Keratinocyte (primary cell): ENCODE measurements around the gene ACADL.

Experiments
- CTCF ChIP-seq, 3 experiments: IDR thresholded peaks in 1 of 3; conservative IDR thresholded peaks in 1 of 3; optimal IDR thresholded peaks in 1 of 3; 2 replicates in 2 of 3; 3 replicates in 1 of 3; pipeline versions ENCODE3 to v1.5.1; 2011; ENCODE audit warnings: low read length in 3 of 3, mild to moderate bottlenecking in 3 of 3, moderate library complexity in 2 of 3, control low read depth in 1 of 3, inconsistent platforms in 1 of 3; ENCODE audit not compliant: insufficient read depth in 2 of 3; ENCODE audit errors: extremely low read depth in 1 of 3
- EZH2 ChIP-seq: IDR thresholded peaks from one replicate; pipeline ENCODE4 v1.6.1; 2012; ENCODE audit warnings: inconsistent platforms, mild to moderate bottlenecking, low read length, moderate library complexity

DNA sequence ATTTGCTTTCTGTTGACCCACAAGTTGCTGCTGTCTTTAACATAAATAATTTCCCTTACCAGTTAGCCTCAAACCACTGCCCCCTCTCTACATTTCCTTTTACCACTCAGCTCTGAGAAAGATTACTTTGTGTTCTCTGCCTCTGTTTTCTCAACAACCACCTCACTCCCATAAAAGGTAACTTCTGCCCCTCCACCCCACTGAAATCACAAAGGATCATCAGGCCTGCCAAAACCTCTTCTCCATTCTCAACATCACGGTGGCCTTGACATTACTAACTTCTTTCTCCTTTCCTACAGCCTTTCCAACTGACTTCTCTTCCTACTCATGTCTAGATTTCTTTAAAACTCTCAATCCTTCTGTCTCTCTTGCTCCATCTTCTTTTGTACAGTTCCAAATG is 10.1 kb downstream of the ACADL start:
- TF ChIP-seq CTCF (optimal IDR thresholded peaks at IDR 0.05 in 1 of 3, IDR thresholded peaks at IDR 0.05 in 1 of 3, conservative IDR thresholded peaks at IDR 0.05 in 1 of 3; ENCODE audit: extremely low read depth in 1 of 3, insufficient read depth in 2 of 3, low read length in 3 of 3) (no peak), EZH2 (no peak)
